CD4-positive, alpha-beta T cell treated with Interleukin-2 at 100 ng/mL for 4 hours (primary cell): ENCODE measurements around the gene NPR2.

Experiments used
- DNase-seq: peaks from one replicate; pipeline ENCODE4 v3.0.0-alpha.2; 2020; ENCODE audit warnings: low spot score

Gene NPR2

DNA sequence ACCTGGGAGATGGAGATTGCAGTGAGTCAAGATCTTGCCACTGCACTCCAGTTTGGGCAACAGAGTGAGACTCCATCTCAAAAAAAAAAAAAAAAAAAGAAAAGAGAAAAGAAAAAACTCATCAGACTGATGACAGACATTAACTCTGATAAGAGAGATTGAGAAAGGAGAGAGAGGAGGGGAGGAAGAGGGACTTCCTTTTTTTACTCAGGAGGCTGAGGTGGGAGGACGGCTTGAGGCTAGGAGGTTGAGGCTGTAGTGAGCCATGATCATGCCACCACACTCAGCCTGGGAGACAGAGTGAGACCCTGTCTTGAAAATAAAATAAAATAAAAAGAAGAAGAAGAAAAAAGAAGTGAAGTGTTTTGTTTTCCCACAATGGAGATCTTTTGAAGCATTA, 27.6 kb upstream of the NPR2 start:
- DNase-seq = no peak

DNA sequence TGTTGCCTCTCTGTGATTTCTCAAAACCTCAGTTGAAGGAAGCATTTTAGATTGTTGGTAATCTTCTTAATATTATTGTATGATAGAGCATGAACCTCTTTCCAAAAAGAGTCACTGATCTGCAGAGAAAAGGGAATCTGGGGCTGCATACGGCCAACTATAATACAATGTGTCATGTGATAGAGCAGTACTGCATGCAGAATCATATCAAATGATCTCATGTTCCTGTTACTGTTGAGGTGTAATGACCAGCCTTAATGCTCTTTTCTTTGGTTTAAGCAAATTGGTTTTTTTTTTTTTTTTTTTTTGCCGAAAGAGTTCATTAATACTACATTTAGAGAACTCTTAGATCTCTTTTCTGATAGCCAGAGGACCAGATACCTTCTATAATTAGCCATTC, 24.4 kb upstream of the NPR2 start:
- DNase-seq = no peak

DNA sequence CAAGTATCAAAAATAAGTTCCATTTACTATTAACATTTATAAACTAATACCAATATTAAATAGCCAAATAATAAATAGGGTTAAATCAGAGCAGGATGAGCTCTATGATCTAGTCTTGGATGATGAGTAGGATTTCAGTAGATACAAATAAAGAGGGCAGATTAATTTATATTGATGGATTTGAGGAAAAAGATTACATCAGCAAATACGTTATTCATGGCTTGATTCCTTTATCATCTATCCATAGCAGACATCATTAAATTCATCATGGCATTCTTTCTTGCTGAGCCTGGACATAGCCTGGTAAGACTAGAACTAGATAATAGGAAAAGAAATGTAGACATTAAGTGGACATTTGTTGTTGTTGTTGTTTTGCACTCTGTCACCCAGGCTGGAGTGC, 23.9 kb upstream of the NPR2 start:
- DNase-seq = no peak

DNA sequence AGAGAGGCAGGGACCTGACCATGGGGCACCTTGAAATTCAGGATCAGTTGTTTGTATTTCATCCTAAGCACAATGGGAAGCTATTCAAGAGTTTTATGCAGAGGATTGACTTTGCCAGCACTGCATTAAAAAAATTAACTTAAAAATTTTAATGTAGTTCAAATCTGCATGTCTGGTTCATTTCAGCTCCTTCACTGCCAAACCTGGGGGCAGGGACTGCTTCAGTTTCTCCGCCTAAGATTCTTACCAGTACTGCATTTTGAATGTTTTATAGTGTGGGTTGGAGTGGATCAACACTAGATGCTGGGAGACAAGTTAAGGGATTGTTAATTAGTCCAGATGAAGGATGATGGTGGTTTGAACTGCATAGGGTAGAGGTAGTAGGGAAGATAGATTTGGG, 21.6 kb upstream of the NPR2 start:
- no peak for DNase-seq

DNA sequence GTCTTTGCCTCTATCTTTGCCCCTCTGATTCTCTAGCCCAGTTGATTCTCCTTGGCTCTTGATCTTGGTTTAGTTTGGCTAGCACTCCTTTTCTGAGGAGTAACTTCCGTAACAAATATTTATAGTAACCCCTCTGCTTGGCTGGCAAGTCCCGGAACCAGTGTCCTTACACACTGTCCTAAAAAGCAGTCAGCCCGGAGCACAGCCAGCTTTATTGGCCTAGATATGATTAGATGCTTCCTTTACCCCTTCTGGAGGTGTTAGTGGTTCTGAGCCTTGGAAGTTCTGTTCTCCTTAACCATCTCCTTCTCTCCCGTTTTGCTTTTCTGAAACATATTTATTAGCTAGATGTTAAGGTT, 20.3 kb upstream of the NPR2 start:
- no peak for DNase-seq

DNA sequence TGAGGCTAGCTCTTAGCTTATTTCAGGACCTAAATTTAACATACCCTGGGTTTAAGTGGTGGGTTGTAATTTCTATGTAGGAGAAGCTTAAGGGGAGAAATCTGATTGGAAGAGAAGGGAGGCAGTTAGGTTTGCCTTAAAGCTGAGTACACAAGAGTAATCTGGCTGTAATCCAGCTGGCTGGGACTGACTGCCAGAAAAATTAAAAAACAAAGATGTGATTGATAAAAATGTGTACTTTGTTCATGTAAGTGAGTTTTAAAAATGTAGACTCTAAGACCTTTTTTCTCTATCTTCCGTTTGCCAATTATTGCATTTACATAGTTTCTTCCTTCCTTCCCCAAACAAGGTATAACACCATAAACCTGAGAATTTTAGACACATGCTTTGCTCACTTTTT, 19.9 kb upstream of the NPR2 start:
- no peak for DNase-seq

DNA sequence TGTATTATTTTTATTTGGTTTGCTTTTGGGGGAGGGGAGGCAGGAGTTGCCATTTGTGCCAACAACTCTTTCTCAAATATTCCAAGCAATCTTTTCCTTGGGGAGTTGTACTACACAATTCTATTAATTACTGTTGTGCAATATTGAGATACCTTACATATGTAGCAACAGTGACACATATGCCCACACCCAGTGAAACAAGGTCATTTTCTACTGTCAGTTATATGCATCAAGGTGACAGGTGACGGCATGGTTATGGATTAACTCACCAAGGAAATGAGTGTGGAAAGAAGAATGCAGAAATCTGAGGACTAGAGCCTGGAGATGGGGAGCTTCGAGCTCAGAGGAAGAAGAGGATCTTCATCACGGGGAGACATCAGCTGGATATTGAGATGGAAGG, 19.4 kb upstream of the NPR2 start:
- no peak for DNase-seq

DNA sequence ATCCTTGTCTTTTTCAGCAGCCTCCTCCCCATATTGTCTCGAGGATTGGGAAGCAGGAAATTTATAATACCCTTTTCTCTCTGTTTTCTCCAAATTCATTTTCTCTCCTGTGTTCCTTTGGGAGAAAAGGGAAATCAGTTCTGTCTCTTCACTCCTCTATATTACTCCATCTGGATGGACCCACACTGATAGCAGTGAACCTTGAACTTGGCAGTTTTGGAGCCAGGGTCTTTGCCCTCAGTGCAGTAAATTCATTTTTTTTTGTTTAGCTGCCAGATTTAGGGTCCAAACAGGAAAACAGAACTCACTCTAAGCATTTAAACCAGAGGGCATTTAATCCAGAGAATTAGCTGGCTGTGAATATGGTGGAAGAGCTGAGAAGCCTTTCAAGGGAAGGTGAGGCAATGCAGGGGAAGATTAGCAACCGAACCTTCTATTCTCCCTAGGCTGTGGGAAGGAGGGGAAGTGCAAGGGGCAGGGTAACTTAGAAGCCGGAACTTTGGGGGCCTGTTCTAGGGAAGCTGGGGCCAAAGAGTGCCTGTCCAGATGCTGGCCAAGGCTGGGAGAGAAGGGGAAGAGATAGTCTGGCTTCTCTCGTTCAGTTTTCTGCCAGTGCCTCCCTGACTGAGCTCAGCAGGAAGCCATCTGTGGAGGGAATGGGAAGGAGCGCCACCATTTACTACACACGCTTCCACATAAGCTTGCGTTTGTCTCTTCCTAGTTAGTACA, 16.3 kb upstream of the NPR2 start:
- no peak for DNase-seq

DNA sequence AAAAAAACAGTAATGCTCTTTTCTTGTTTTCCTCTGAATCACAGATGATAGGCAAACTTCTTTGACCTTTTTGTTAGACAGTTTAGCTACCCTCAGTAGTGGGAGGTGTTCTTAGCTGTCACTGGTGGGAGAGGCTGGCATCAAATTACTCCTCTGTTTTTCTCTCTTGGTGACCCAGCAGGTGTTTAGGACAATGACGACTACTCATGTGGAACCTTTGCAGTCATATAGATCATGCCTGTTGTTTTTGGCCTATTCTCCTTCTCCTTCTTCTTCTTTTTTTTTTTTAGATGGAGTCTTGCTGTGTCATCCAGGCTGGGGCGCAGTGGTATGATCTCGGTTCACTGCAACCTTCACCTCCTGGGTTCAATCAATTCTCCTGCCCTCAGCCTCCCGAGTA, 15.4 kb upstream of the NPR2 start:
- no peak for DNase-seq

DNA sequence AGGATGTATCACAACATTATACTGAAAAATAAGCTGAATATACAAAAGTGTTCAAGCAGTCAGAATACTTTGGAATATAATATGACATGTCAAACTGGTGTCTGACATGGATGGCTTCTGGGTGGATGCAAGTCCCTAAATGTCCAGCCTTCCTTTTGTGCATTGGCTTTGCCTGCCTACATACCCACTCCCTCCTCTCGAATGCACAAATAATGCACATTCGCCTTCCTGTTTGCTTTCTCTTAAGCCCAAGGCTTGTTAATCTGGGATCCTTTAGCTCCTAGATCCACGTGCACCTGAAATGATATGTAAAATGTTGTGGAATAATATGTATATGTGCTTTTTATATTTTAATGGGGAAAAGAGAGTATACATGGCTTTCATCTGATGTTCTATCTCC, 12.9 kb upstream of the NPR2 start:
- no peak for DNase-seq

DNA sequence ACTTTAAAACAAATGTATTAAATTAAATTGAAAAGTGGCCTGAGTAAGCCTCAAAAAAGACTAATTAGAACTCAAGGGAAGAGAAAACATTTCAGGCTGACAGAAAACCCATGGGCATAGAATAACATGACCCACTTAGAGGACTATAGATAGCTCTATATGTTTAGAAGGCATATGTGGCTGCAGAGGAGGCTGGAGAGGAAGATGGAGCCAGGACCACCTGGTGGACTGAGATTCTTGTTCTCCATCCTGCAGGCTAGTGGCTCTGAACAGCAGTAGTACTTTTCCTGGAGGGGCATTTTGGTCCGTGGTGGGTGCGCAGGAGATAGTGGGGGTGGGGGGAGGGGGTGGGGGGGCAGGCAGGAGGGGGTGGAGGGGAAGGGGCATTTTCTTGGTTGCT, 10.3 kb upstream of the NPR2 start:
- DNase-seq = no peak

DNA sequence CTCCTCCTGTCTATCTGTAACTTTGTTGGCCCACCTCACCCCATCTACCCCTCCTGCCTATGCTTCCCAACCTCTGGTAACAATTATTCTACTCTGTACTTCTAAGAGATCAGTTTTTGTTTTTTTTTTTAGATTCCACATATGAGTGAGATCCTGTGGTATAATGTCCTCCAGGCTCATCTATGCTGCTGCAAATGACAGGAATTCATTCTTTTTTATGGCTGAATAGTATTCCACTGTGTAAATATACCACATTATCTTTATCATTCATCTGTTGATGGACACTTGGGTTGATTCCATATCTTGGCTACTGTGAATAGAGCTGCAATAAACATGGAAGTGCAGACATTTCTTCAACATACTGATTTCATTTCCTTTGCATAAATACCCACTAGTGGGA, 8.0 kb upstream of the NPR2 start:
- no peak for DNase-seq

DNA sequence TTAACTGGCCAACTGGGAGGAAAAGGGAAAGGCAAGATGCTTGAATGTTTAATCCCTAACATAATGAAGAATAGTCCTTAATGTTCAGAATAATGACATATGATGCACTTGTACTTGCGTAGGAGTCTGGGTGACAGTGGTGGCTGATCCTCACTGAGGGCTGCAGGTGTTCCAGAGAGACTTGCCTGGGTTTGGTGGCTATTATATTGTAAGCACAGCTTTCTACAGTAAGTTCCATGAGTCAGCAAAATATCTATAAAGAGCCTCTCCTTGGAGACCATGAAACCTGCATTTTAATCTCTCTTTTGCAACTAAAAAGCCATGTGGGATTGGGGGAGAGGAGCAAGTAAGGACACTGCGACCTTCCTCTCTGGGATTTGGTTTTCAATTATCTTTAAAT, 1.9 kb upstream of the NPR2 start:
- DNase-seq = no peak

DNA sequence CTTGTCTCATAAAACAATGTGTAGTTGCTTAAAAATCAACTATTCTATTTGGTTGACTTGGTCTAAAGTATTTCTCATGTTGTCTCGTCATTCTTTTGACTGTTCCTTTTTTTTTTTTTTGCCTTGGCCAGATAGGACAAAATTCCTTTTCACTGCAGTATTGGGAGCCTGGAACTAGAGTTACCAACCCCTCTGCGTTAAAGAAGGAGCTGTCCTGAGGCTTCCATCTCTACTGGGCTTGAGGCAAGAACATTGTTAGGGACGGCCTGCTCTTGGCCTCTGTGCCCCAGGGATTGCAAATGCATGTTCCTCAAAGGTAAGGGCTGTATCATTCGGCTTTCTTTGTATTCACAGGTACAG, 1.4 kb upstream of the NPR2 start:
- DNase-seq = no peak

DNA sequence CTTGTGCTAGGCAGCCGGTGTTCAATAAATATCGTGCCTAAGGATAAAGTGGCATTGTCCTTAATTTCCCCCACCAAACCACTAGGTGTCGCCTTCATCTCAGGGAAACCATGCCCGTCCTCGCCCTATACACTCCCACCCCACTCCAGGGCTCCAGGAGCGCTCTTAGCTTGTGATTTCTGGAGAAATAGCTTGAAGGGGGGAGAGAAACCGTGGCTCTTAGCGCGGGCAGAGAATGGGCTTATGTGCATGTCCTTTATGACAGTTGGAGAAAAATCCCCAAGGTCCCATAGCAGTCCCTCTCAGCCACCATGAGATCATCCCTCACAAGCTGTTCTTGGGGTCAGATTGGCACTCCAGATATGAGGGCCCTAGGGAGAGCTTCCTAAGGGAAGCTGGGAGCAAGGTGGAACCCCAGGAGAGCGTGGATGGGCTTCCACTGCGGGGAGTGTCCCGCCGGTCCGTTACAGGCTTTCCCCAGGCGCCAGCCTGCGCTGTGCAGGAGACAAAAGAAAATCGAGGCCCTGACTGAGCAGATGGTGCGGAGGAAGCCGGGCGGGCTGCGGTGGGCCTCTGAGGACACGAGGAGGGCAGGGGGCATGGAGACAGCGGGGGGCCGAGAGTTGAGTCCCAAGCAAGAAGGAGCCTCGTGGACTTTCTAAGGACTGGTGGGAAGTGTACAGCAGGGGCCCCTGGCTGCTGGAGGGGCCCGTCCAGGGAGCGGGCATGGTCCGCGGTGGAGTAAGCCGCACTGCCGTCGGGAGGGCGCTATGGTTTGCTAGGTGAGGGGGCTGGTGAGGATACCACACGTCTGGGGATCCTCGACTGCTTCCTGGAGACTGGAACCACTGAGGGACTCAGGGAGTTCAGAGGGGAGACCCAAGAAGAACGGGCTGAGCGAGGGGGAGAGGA, 750 bp upstream of the NPR2 start:
- peak; percentile 78 for DNase-seq

DNA sequence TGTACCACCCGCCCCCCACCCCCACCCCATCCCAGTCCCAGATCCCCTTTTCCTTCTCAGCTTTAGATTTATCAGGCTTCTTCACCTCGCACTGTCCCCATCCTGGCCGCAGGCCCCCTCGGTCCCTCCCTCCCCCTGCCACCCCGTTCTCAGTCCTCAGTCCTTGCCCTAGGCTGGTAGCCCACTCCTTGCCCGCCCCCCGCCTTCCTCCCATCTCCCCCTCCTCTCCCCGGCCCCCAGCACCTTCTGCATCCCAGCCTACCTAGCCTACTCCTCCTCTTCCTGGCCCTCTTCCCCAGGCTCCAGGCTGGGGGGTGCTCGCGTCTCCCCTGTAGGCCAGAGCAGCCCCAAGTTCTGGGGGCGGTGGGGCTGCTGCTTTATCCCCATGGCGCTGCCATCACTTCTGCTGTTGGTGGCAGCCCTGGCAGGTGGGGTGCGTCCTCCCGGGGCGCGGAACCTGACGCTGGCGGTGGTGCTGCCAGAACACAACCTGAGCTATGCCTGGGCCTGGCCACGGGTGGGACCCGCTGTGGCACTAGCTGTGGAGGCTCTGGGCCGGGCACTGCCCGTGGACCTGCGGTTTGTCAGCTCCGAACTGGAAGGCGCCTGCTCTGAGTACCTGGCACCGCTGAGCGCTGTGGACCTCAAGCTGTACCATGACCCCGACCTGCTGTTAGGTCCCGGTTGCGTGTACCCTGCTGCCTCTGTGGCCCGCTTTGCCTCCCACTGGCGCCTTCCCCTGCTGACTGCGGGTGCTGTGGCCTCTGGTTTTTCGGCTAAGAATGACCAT, 828 bp downstream of the NPR2 start:
- DNase-seq = no peak

DNA sequence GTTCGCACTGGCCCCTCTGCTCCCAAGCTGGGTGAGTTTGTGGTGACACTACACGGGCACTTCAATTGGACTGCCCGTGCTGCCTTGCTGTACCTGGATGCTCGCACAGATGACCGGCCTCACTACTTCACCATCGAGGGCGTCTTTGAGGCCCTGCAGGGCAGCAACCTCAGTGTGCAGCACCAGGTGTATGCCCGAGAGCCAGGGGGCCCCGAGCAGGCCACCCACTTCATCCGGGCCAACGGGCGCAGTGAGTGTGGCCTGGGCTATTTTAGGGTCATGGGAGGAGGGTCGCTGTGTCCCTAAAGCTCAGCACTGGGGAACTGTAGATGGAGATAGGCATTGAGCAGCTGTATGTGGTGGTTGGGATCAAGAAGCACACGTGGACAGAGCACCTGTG, 1.4 kb downstream of the NPR2 start:
- no peak for DNase-seq

DNA sequence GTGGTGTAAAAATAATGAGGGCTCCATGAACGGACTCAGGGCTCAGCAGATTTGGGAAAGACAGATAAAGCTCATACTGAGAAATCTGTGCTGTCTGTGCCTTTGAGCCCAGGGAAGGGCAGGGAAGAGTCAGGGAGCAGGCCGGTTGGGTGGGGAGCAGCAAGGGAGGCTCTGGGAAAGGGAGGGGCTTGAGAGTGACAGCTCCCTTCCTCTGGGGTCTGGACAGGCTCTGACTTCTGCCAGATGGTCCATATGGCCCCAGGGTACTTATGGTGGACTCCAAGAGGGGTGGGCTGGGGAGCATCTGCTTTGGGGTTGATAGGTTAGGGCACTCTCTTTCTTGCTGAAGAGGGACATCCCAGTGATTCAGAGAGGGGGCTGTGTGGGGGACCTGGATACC, 2.1 kb downstream of the NPR2 start:
- DNase-seq = no peak

DNA sequence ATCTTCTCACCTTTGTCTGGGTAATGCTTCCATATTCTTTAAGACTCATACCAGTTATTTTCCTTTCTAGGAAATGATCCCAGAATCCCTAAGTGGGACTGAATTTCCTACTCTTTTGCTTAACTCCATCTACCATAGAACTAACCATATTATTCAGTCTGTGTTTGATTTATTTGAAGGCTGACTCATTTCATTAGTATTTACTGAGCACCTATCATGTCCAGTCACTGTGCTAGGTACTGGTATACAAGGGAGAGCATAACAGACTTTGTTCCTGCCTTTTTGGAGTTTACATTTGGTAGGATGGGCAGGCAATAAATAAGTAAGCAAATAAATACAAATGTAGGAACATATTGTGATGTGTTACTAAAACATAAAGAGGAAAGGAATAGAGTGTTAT, 4.3 kb downstream of the NPR2 start:
- no peak for DNase-seq

DNA sequence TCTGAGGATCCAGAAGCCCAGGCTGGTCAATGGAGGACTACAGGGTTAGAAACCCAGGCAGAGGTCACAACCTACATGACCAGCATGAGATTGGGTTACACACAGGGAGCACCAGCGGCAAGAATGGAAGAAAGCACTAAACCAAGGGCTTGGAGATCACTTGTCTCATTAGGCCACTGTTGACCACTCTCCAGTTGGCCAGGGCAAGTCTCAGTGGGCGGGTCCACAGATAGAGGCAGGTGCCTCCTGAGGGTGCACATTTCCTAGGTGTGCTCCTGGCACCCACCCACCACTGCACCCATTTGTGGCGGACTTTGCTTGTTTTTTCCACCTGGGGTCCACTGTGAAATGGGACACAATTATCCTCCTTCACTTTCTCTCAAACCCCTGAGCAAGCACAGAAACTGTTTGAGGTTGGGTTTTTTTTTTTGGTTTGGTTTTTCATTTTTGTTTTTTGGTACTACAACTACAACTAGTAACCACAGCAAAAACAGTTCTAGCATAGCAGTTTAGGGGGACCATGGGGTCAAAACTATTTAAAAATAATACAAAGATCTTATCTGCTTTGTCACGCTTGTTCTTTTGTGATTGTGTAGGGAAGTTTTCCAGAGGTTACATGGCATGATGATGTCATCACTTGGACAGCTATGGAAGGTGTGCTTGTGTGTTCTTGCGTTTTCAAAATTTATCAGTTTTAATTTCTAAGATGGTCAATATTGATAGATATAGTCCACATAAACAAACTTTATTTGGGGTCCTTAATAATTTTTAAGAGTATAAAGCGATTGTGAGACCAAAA, 6.1 kb downstream of the NPR2 start:
- no peak for DNase-seq

DNA sequence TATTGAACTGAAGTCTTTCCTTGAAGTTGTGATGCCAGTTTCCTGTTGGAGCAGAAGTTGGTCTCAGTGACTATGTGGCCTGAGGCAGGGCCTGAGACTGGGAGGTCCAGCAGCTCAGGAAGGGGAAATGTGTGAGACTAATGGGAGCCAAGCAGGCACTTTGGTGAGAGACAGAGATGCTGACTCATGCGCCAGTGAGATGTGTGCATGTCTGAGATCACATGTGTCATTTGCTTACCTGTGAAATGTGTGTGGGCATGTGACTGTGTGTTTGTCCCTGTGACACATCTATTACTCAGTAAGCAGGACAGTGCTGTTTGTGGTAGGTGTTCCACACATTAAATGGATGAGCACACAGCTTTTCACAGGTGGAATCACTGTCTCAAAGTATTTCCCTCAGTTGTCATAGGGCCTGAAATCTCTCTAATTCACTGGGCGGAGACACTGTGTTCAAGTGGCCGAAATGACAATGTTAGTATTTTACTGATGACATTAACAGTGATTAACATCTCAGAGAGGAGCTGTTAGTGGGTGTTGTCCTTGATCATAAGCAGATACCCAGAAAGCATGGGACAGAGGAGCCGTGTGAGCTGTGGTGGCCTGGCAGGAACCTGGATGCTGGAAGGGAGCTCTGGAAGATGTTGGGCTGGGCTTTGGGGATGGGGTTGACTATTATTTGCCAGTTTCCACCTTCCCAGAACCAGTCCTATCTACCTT, 7.4 kb downstream of the NPR2 start:
- DNase-seq = peak; percentile 20

DNA sequence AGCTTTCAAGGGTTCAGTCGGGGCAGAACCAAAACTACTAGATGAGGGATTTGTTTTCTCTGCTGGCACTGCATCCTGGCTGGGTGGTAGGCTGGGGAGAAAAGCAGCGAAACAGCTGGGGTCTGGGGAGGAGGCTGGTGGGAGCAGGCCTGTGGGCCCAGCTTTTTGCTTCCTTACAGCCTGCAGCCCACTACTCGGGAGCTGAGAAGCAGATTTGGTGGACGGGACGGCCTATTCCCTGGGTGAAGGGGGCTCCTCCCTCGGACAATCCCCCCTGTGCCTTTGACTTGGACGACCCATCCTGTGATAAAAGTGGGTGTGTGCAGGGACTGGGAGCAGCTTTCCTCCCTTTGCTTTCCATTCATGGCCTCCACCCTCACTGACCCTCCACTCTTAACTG, 9.1 kb downstream of the NPR2 start:
- DNase-seq = no peak
